ENCODE data around the gene CASR. TPM values are rescaled to one million over a fixed set of nuclear protein-coding genes. Genes with fewer than 3 reads are reported as not detected.
A peak's percentile ranks its signal among the peaks of the same experiment; 100 is the strongest.

CASR gene
- total RNA-seq, 1 experiment from 2014 or later: 0.02 TPM

DNA sequence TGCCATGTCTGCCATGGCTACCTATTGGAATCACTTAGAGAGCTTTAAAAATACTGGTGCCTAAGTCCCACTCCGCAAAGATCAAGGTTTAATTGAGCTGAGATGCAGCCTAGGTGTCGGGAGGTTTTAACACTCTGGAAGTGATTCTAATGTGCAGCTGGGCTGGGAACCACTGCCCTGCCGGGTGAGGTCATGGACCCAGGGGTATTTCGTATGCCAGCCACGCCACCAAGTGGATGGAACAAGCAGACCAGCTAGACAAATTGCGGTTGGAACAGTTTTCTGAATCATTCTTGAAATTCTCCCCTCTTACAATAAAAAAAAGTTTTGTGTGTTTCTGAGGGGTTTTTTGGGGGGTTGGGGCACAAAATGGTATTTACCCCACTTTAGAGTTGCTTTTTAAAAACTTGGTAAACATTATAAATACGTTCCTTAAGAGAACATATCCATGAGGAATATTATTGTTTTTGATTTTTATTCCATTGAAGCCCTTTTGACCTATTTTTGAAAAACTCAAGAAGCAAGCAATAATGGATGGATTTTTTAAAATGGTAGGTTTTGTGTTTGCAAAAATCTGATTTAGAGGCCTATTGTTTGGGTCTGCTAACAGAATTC is 75.4 kb downstream of the CASR start:
- no peaks in the 10 kb centered on the region for H3K36me3 Mint-ChIP-seq (ENCODE audit: insufficient read depth in 1 of 3, low read depth in 3 of 3)
- H3K27me3 Mint-ChIP-seq (ENCODE audit: low read depth): no peaks in the 10 kb centered on the region
- H2AK5ac ChIP-seq (ENCODE audit: insufficient read length, low read length): no peak overlapping the region
- H3K4me2 ChIP-seq (ENCODE audit: insufficient read depth, insufficient read length, low read length): no peak overlapping the region
- H3K23ac ChIP-seq (ENCODE audit: insufficient read length, low read depth, low read length): no peak overlapping the region
- no peak overlapping the region for H3K27ac Mint-ChIP-seq
- WGBS (ENCODE audit: extremely low coverage, insufficient read length, low lambda C conversion rate): no CpG with 5 or more reads among the region's 7 CpGs
- no peak overlapping the region for H4K91ac ChIP-seq (ENCODE audit: insufficient read length, low read depth, low read length)
- no peaks in the 10 kb centered on the region for H3K27me3 ChIP-seq (ENCODE audit: insufficient read depth, low read length)
- TF ChIP-seq, protein P1, sequence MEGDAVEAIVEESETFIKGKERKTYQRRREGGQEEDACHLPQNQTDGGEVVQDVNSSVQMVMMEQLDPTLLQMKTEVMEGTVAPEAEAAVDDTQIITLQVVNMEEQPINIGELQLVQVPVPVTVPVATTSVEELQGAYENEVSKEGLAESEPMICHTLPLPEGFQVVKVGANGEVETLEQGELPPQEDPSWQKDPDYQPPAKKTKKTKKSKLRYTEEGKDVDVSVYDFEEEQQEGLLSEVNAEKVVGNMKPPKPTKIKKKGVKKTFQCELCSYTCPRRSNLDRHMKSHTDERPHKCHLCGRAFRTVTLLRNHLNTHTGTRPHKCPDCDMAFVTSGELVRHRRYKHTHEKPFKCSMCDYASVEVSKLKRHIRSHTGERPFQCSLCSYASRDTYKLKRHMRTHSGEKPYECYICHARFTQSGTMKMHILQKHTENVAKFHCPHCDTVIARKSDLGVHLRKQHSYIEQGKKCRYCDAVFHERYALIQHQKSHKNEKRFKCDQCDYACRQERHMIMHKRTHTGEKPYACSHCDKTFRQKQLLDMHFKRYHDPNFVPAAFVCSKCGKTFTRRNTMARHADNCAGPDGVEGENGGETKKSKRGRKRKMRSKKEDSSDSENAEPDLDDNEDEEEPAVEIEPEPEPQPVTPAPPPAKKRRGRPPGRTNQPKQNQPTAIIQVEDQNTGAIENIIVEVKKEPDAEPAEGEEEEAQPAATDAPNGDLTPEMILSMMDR (conservative IDR thresholded peaks at IDR 0.05): peak; percentile 80
- no peak overlapping the region for H2BK12ac ChIP-seq (ENCODE audit: insufficient read length, low read depth, low read length)
- no peak overlapping the region for H2BK20ac ChIP-seq (ENCODE audit: low read depth, low read length, poor library complexity, severe bottlenecking)
- no peak overlapping the region for H3K4ac ChIP-seq (ENCODE audit: low read depth, low read length)
- H3K56ac ChIP-seq (ENCODE audit: insufficient read length, low read depth, low read length): no peak overlapping the region
- H3K4me1 ChIP-seq (ENCODE audit: insufficient read depth, low read length): no peaks in the 10 kb centered on the region
- H3K18ac ChIP-seq (ENCODE audit: insufficient read length, low read depth, low read length): no peak overlapping the region
- no peak overlapping the region for H3K14ac ChIP-seq (ENCODE audit: insufficient read depth, low read length)
- H3K23me2 ChIP-seq (ENCODE audit: insufficient read length, low read depth, low read length, poor library complexity, severe bottlenecking): peaks cover 2% of the 10 kb centered on the region
- no peaks in the 10 kb centered on the region for H3K79me1 ChIP-seq (ENCODE audit: insufficient read depth, low read depth, low read length, poor library complexity, severe bottlenecking)
- H4K8ac ChIP-seq (replicated peaks; ENCODE audit: insufficient read length, low read depth, low read length): no peak overlapping the region
- H3K9ac ChIP-seq (ENCODE audit: extremely low read depth, insufficient read length, low read length): no peak overlapping the region
- no peaks in the 10 kb centered on the region for H3K79me2 ChIP-seq (ENCODE audit: insufficient read depth, low read length)
- H3K4me1 Mint-ChIP-seq: peaks cover 7 to 12% of the 10 kb centered on the region in 2 experiments
- H3K4me3 Mint-ChIP-seq: no peak overlapping the region
- H3K9me3 ChIP-seq (ENCODE audit: control insufficient read depth, low read depth, low read length): no peaks in the 10 kb centered on the region
- peak; percentile 74 for DNase-seq
- no peak overlapping the region for H3T11ph ChIP-seq (ENCODE audit: low read length)
- H2BK120ac ChIP-seq (ENCODE audit: low read depth, low read length, poor library complexity, severe bottlenecking): no peak overlapping the region
- no peak overlapping the region for H2BK15ac ChIP-seq (ENCODE audit: low read depth, low read length)
- H4K5ac ChIP-seq (ENCODE audit: insufficient read length, low read depth, low read length): no peak overlapping the region
- H4K20me1 ChIP-seq (ENCODE audit: control insufficient read depth, insufficient read depth, insufficient read length): no peaks in the 10 kb centered on the region
- H3K9me3 Mint-ChIP-seq: no peaks in the 10 kb centered on the region
- no peak overlapping the region for H3K27ac ChIP-seq (ENCODE audit: insufficient read length, low read depth, low read length)
- no peak overlapping the region for H2BK5ac ChIP-seq (ENCODE audit: insufficient read length, low read length)
- no peak overlapping the region for H2AFZ ChIP-seq (ENCODE audit: low read length)
